NK-92 (cell line): ENCODE results near the gene LGALS9C.
"Not testable (repeated sequence)": the region's sequence is repeated elsewhere in the genome, so short reads cannot be mapped to it uniquely, and the experiment has no call there.

ENCODE experiments used
- DNase-seq: peaks from one replicate; lab custom pipeline; 2025; ENCODE audit not compliant: unreplicated experiment; lab: John Stamatoyannopoulos, UW

Gene LGALS9C

DNA sequence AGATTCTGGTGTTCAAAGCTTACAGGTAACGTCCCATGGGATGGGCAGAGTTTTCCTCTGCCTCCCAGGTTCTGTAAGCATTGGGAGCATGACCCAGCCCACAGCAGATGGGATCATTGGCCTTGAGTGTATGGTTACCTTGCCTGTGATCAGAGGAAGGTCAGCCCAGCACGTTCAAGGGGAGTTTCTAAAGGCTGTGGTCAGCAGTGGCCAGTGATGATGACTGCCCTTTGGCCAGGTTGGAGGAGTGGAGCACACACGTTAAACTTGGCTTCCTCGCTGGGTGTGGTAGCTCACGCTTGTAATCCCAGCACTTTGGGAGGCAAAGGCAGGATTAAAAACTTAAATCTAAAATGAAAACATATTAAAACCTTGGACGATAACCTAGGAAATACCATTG, 51.8 kb downstream of the LGALS9C start:
- not testable (repeated sequence) for DNase-seq

DNA sequence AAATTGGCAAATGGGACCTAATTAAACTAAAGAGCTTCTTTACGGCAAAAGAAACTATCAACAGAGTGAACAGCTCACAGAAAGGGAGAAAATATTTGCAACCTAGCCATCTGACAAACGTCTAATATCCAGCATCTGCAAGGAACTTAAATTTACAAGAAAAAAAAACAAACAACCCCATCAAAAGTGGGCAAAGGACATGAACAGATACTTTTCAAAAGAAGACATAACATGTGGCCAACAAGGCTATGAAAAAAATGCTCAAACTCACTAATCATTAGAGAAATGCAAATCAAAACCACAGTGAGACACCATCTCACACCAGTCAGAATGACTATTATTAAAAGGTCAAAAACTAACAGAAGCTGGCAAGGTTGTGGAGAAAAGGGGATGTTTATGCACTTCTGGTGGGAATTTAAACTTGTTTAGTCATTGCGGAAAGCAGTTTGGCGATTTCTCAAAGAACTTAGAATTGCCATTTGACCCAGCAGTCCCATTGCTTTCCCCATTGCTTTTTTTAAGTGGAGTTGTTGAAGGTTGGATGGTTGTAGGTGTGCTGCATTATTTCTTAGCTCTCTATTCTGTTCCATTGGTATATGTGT, 52.4 kb downstream of the LGALS9C start:
- not testable (repeated sequence) for DNase-seq

DNA sequence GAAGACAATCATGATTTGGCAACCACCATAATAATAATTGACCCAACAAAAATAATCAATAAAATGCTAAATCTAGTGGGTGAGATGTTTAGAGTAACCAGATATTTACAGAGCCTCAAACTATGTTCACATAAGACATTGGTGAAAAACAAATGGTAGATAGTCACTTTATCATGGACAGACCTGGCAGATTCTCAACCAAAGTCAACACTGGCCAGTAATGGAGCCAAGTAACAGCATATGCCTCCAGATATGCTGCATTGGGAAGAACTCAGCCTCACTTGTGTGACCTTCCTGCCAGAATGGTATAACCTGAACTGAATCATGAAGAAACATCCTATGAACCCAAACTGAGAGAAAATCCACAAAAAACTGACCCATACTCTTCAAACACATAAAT, 53.8 kb downstream of the LGALS9C start:
- DNase-seq = not testable (repeated sequence)

DNA sequence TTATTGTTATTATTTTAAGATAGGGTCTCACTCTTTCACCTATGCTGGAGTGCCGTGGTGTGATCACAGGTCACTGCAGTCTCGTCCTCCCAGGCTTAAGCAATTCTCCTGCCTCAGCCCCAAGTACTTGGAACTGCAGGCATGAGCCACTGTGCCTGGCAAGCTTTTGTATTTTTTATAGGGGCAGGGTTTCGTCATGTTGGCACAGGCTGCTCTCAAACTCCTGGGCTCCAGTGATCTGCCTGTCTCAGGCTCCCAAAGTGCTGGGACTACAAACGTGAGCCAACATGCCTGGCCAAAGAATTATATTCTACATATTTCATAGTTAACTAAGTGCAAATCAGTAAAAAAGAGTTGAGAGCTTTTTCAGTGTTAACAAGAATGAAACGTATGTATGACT, 65.6 kb downstream of the LGALS9C start:
- DNase-seq = not testable (repeated sequence)

DNA sequence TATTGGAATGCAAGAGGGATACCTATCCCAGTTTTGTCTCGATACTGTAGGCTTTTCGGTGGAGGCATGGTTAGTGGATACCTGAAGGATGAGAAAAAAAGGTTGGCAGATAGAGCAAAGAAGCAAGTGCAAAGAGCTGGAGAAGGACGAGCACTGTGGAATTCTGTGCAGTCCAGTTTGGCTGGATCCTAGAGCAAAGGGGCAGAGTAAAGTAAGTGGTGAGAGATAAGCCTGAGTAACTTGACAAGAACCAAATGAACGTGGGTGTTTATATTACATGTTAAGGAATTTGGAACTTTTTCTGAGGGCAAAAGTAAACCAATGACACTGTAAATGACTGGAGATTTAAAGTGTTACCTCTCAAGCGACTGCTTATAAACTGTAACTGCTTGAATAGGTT, 66.3 kb downstream of the LGALS9C start:
- DNase-seq = not testable (repeated sequence)
